SK-N-SH (cell line): Measurements from ENCODE around the gene VGLL3.
"Not testable (repeated sequence)": the region's sequence is repeated elsewhere in the genome, so short reads cannot be mapped to it uniquely, and the experiment has no call there.

Experiments
- ELF1 ChIP-seq: IDR thresholded peaks from 2 replicates; pipeline ENCODE4 v1.4.0; 2012
- FOXM1 ChIP-seq: IDR thresholded peaks from 2 replicates; pipeline ENCODE4 v1.4.0; 2012; ENCODE audit warnings: low read depth, mild to moderate bottlenecking
- GABPA ChIP-seq: IDR thresholded peaks from 2 replicates; pipeline ENCODE4 v1.4.0; 2012; ENCODE audit warnings: low read depth, mild to moderate bottlenecking
- JUND ChIP-seq: IDR thresholded peaks from 2 replicates; pipeline ENCODE4 v1.4.0; 2012
- POLR2AphosphoS5 ChIP-seq: IDR thresholded peaks from 2 replicates; pipeline ENCODE4 v1.6.1; 2012; ENCODE audit warnings: low read depth, low read length
- RCOR1 ChIP-seq: fragments of 150-350 bp; IDR thresholded peaks from 2 replicates; pipeline ENCODE4 v1.6.1; 2017; ENCODE audit warnings: antibody characterized with exemption, low read length
- SIN3A ChIP-seq: IDR thresholded peaks from 2 replicates; pipeline ENCODE4 v1.6.1; 2012; ENCODE audit warnings: low read depth, mild to moderate bottlenecking, low read length, moderate library complexity, borderline replicate concordance
- TAF1 ChIP-seq: IDR thresholded peaks from 2 replicates; pipeline ENCODE4 v1.6.1; 2012; ENCODE audit warnings: low read depth, mild to moderate bottlenecking, low read length, moderate library complexity, borderline replicate concordance
- YY1 ChIP-seq: IDR thresholded peaks from 2 replicates; pipeline ENCODE4 v1.4.0; 2012; ENCODE audit warnings: low read depth, mild to moderate bottlenecking
- TF ChIP-seq, protein P1 (sequence below): IDR thresholded peaks from 2 replicates; pipeline ENCODE4 v1.6.1; 2012; ENCODE audit warnings: mild to moderate bottlenecking, low read depth, low read length, moderate library complexity
- TF ChIP-seq, protein P2 (sequence below): IDR thresholded peaks from 2 replicates; pipeline ENCODE4 v1.4.0; 2012; ENCODE audit warnings: low read depth
- TF ChIP-seq, protein P3 (sequence below): fragments of 200-600 bp; sonication (generic); IDR thresholded peaks from 2 replicates; pipeline ENCODE4 v1.6.1; 2017; ENCODE audit warnings: antibody characterized with exemption, mild to moderate bottlenecking, moderate library complexity

DNA sequence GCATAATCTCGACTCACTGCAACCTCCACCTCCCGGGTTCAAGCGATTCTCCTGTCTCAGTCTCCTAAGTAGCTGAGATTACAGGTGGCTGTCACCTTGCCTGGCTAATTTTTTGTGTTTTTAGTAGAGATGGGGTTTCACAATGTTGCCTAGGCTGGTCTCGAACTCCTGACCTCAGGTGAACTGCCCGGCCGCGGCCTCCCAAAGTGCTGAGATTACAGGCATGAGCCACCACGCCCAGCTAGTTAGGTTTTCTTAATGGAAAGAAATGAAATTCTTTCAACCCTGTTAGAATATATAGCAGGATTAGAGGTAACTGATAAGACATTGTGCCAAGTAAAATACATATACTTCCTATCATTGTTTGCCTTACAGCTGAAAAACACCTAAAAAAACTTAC lies 16.8 kb downstream of the VGLL3 start:
- TF ChIP-seq, protein P1, sequence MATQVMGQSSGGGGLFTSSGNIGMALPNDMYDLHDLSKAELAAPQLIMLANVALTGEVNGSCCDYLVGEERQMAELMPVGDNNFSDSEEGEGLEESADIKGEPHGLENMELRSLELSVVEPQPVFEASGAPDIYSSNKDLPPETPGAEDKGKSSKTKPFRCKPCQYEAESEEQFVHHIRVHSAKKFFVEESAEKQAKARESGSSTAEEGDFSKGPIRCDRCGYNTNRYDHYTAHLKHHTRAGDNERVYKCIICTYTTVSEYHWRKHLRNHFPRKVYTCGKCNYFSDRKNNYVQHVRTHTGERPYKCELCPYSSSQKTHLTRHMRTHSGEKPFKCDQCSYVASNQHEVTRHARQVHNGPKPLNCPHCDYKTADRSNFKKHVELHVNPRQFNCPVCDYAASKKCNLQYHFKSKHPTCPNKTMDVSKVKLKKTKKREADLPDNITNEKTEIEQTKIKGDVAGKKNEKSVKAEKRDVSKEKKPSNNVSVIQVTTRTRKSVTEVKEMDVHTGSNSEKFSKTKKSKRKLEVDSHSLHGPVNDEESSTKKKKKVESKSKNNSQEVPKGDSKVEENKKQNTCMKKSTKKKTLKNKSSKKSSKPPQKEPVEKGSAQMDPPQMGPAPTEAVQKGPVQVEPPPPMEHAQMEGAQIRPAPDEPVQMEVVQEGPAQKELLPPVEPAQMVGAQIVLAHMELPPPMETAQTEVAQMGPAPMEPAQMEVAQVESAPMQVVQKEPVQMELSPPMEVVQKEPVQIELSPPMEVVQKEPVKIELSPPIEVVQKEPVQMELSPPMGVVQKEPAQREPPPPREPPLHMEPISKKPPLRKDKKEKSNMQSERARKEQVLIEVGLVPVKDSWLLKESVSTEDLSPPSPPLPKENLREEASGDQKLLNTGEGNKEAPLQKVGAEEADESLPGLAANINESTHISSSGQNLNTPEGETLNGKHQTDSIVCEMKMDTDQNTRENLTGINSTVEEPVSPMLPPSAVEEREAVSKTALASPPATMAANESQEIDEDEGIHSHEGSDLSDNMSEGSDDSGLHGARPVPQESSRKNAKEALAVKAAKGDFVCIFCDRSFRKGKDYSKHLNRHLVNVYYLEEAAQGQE, result not testable (repeated sequence)
- TF ChIP-seq, protein P2, sequence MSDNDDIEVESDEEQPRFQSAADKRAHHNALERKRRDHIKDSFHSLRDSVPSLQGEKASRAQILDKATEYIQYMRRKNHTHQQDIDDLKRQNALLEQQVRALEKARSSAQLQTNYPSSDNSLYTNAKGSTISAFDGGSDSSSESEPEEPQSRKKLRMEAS, result not testable (repeated sequence)
- TF ChIP-seq TAF1, GABPA, ELF1, POLR2AphosphoS5, FOXM1, YY1, RCOR1, JUND, SIN3A: not testable (repeated sequence)
- TF ChIP-seq, protein P3, sequence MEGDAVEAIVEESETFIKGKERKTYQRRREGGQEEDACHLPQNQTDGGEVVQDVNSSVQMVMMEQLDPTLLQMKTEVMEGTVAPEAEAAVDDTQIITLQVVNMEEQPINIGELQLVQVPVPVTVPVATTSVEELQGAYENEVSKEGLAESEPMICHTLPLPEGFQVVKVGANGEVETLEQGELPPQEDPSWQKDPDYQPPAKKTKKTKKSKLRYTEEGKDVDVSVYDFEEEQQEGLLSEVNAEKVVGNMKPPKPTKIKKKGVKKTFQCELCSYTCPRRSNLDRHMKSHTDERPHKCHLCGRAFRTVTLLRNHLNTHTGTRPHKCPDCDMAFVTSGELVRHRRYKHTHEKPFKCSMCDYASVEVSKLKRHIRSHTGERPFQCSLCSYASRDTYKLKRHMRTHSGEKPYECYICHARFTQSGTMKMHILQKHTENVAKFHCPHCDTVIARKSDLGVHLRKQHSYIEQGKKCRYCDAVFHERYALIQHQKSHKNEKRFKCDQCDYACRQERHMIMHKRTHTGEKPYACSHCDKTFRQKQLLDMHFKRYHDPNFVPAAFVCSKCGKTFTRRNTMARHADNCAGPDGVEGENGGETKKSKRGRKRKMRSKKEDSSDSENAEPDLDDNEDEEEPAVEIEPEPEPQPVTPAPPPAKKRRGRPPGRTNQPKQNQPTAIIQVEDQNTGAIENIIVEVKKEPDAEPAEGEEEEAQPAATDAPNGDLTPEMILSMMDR, result not testable (repeated sequence)
